Astrocyte (in vitro differentiated cells and primary cell): Measurements from ENCODE around the gene RPL4. TPM values are rescaled to one million over a fixed set of nuclear protein-coding genes. Genes with fewer than 3 reads are reported as not detected.

Experiments
- DNase-seq: peaks from one replicate; pipeline ENCODE4 v3.0.0-alpha.2; 2010; ENCODE audit warnings: low read depth
- FAIRE-seq: peaks from 2 replicates; lab custom pipeline; 2011; peaks lifted over from hg19 to GRCh38; lab: Jason Lieb, UNC
- H2AFZ ChIP-seq: 2 replicates; pipeline ENCODE4 v1.6.0; 2012; ENCODE audit warnings: low read depth, low read length, inconsistent platforms
- H3K27ac ChIP-seq: 2 replicates; pipeline ENCODE4 v1.5.1; 2011; ENCODE audit warnings: low read depth, low read length, inconsistent platforms
- H3K27me3 ChIP-seq: 2 replicates; pipeline ENCODE4 v1.6.0; 2011; ENCODE audit warnings: low read length, inconsistent platforms; ENCODE audit not compliant: insufficient read depth
- H3K36me3 ChIP-seq: 2 replicates; pipeline ENCODE4 v1.5.1; 2011; ENCODE audit warnings: low read length, inconsistent platforms; ENCODE audit not compliant: insufficient read depth
- H3K4me1 ChIP-seq: 2 replicates; pipeline ENCODE4 v1.5.1; 2011; ENCODE audit warnings: low read length, inconsistent platforms; ENCODE audit not compliant: insufficient read depth
- H3K4me2 ChIP-seq: 2 replicates; pipeline ENCODE4 v1.6.0; 2012; ENCODE audit warnings: low read length, inconsistent platforms
- H3K4me3 ChIP-seq: 2 replicates; pipeline ENCODE4 v1.5.1; 2011; ENCODE audit warnings: low read depth, mild to moderate bottlenecking, low read length, inconsistent platforms; ENCODE audit not compliant: insufficient read depth
- H3K79me2 ChIP-seq: 2 replicates; pipeline ENCODE4 v1.6.0; 2012; ENCODE audit warnings: mild to moderate bottlenecking, low read length, inconsistent platforms; ENCODE audit not compliant: insufficient read depth
- H3K9ac ChIP-seq: 2 replicates; pipeline ENCODE4 v1.6.0; 2012; ENCODE audit warnings: mild to moderate bottlenecking, low read length, inconsistent platforms
- H3K9me3 ChIP-seq: 2 replicates; pipeline ENCODE4 v1.5.1; 2012; ENCODE audit warnings: low read depth, mild to moderate bottlenecking, low read length, inconsistent platforms; ENCODE audit not compliant: insufficient read depth
- H4K20me1 ChIP-seq: 2 replicates; pipeline ENCODE4 v1.6.0; 2012; ENCODE audit warnings: low read length, inconsistent platforms; ENCODE audit not compliant: insufficient read depth
- H3K27ac Mint-ChIP-seq: one replicate; pipeline ENCODE4 v1.8.0; 2021; ENCODE audit warnings: mild to moderate bottlenecking, mixed read lengths; ENCODE audit not compliant: unreplicated experiment
- H3K27me3 Mint-ChIP-seq: one replicate; pipeline ENCODE4 v1.8.0; 2021; ENCODE audit warnings: low read depth, mixed read lengths; ENCODE audit not compliant: unreplicated experiment
- H3K36me3 Mint-ChIP-seq: one replicate; pipeline ENCODE4 v1.8.0; 2021; ENCODE audit warnings: low read depth, mixed read lengths; ENCODE audit not compliant: unreplicated experiment
- H3K4me1 Mint-ChIP-seq: one replicate; pipeline ENCODE4 v1.8.0; 2021; ENCODE audit warnings: low read depth, mixed read lengths; ENCODE audit not compliant: unreplicated experiment
- H3K4me3 Mint-ChIP-seq: one replicate; pipeline ENCODE4 v1.8.0; 2021; ENCODE audit warnings: mild to moderate bottlenecking, moderate library complexity, mixed read lengths; ENCODE audit not compliant: unreplicated experiment
- H3K9me3 Mint-ChIP-seq: one replicate; pipeline ENCODE4 v1.8.0; 2021; ENCODE audit warnings: mild to moderate bottlenecking, mixed read lengths; ENCODE audit not compliant: unreplicated experiment
- EZH2 ChIP-seq: IDR thresholded peaks from 2 replicates; pipeline ENCODE4 v1.6.1; 2012; ENCODE audit warnings: mild to moderate bottlenecking, low read length, inconsistent platforms; ENCODE audit not compliant: insufficient read depth
- total RNA-seq: library from RNA; stranded (reverse); gene quantifications from 2 replicates; pipeline ENCODE4 v1.2.1, GENCODE V29; 2021
- TF ChIP-seq, protein P1 (sequence below): IDR thresholded peaks from 2 replicates; pipeline ENCODE4 v1.5.1; 2011; ENCODE audit warnings: low read depth, mild to moderate bottlenecking, inconsistent platforms, low read length, moderate library complexity; ENCODE audit not compliant: insufficient read depth

The RPL4 gene
- total RNA-seq, 1 donor from 2014 or later: 2,248 TPM

DNA sequence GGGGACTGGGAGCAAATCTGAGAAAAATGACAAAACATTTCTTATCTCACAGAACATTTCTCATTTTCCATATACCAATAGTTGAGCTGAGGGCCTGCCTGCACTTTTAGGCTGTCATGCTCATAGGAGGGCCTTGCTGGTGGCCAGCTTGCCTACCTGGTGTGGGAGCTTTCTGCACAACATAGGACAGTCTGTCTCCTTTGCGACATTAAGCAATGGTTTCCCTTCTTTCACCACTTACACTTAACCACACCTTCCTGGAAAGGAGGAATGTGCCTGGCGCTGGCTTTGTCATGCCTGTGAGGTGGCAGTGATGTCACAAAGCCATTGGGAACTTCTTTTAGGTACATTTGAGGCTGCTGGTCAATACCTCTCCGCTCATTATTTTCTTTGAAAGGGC, 12.8 kb downstream of the RPL4 start:
- Histone ChIP-seq H3K4me2 (no peak overlapping the region), H2AFZ (no peak overlapping the region), H3K27ac (no peak overlapping the region), H3K9ac (no peak overlapping the region), H3K36me3 (peaks cover 56% of the 10 kb centered on the region), H3K27me3 (no peaks in the 10 kb centered on the region), H3K4me1 (no peaks in the 10 kb centered on the region), H3K9me3 (no peaks in the 10 kb centered on the region), H3K4me3 (no peak overlapping the region), H4K20me1 (no peaks in the 10 kb centered on the region), H3K79me2 (peaks cover 12% of the 10 kb centered on the region)
- TF ChIP-seq, protein P1, sequence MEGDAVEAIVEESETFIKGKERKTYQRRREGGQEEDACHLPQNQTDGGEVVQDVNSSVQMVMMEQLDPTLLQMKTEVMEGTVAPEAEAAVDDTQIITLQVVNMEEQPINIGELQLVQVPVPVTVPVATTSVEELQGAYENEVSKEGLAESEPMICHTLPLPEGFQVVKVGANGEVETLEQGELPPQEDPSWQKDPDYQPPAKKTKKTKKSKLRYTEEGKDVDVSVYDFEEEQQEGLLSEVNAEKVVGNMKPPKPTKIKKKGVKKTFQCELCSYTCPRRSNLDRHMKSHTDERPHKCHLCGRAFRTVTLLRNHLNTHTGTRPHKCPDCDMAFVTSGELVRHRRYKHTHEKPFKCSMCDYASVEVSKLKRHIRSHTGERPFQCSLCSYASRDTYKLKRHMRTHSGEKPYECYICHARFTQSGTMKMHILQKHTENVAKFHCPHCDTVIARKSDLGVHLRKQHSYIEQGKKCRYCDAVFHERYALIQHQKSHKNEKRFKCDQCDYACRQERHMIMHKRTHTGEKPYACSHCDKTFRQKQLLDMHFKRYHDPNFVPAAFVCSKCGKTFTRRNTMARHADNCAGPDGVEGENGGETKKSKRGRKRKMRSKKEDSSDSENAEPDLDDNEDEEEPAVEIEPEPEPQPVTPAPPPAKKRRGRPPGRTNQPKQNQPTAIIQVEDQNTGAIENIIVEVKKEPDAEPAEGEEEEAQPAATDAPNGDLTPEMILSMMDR: no peak
- no peak for TF ChIP-seq EZH2
- H3K36me3 Mint-ChIP-seq: peaks cover 11% of the 10 kb centered on the region
- FAIRE-seq: no peak
- H3K9me3 Mint-ChIP-seq: no peaks in the 10 kb centered on the region
- H3K4me1 Mint-ChIP-seq: peaks cover 5% of the 10 kb centered on the region
- no peak overlapping the region for H3K4me3 Mint-ChIP-seq
- H3K27me3 Mint-ChIP-seq: no peaks in the 10 kb centered on the region
- no peak overlapping the region for H3K27ac Mint-ChIP-seq
- no peak for DNase-seq

DNA sequence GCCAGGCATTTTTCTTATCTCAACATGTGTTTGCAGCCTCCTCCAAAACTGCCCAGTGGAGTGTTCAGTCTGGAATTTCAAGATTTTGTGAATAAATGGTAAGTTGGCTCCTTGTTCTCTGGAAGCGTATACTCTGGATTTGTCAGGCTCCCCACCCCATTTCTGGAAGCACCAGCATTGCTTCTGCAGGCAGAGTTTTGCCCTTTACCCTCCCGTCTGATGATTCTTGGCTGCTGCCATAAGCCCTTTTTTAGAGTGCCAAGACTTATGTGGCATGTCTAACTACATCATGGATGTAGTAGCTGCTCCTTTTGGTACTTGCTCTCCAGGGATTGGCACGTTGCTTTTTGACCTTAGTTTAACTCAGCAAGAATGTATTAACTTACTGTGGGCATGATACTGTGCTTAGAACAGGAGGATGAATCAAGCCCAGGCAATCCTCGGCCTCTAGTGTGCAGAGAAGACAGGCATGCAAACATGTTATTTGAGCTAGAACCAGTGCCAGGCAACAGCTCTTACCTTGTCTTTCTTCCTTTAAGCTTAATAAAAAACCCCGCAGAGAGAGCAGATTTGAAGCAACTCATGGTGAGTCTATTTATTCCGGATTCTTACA, 15.4 kb downstream of the RPL4 start:
- Mint-ChIP-seq H3K4me3 (no peak overlapping the region), H3K27me3 (no peaks in the 10 kb centered on the region)
- H3K36me3 ChIP-seq: peaks cover 59% of the 10 kb centered on the region

DNA sequence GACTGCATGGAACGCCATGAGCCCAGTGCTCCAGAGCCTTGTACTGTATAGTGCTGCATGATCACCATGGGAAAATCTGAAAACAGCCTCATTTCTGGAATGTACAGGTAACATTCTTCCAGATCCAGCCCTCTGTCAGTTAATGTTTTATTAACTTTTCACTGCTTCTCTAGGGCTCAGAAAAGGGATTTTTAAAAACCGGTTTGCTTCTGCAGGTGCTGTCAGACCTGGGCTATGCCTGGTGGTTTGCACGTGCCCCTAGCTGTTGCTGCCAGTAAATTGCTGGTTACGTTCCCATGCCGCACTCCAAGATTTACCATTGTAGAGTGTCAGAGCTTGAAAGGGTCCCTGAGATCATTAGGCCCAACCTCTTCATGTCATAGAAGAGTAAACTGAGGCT, 16.1 kb downstream of the RPL4 start:
- H3K4me2 ChIP-seq: no peak overlapping the region
- H3K9ac ChIP-seq: no peak overlapping the region
- Mint-ChIP-seq H3K9me3 (no peaks in the 10 kb centered on the region), H3K4me1 (peaks cover 2% of the 10 kb centered on the region), H3K27me3 (no peaks in the 10 kb centered on the region), H3K36me3 (peaks cover 10% of the 10 kb centered on the region), H3K4me3 (no peak overlapping the region), H3K27ac (no peak overlapping the region)
- H3K4me3 ChIP-seq: no peak overlapping the region
- peaks cover 9% of the 10 kb centered on the region for H4K20me1 ChIP-seq
- no peak for DNase-seq
- FAIRE-seq: no peak
- H3K27ac ChIP-seq: no peak overlapping the region
- no peaks in the 10 kb centered on the region for H3K4me1 ChIP-seq
- H3K79me2 ChIP-seq: peaks cover 5% of the 10 kb centered on the region
- no peak overlapping the region for H2AFZ ChIP-seq
- peaks cover 52% of the 10 kb centered on the region for H3K36me3 ChIP-seq
- H3K27me3 ChIP-seq: no peaks in the 10 kb centered on the region
- no peaks in the 10 kb centered on the region for H3K9me3 ChIP-seq
- TF ChIP-seq, protein P1: no peak
- no peak for TF ChIP-seq EZH2

More for the DNA sequence above, 15.4 kb downstream of the RPL4 start:
- FAIRE-seq: no peak
- H3K27ac ChIP-seq: no peak overlapping the region
- peaks cover 2% of the 10 kb centered on the region for H3K4me1 Mint-ChIP-seq
- no peak for DNase-seq
- H3K9me3 Mint-ChIP-seq: no peaks in the 10 kb centered on the region
- peaks cover 14% of the 10 kb centered on the region for H3K36me3 Mint-ChIP-seq
- no peak overlapping the region for H3K4me2 ChIP-seq
- H3K79me2 ChIP-seq: peaks cover 5% of the 10 kb centered on the region
- no peaks in the 10 kb centered on the region for H3K4me1 ChIP-seq
- H3K9me3 ChIP-seq: no peaks in the 10 kb centered on the region
- no peak overlapping the region for H3K4me3 ChIP-seq
- no peak overlapping the region for H2AFZ ChIP-seq
- TF ChIP-seq EZH2: no peak
- TF ChIP-seq, protein P1: no peak
- H4K20me1 ChIP-seq: peaks cover 8% of the 10 kb centered on the region
- no peak overlapping the region for H3K9ac ChIP-seq
- no peak overlapping the region for H3K27ac Mint-ChIP-seq
- no peaks in the 10 kb centered on the region for H3K27me3 ChIP-seq
